H1 (cell line): ENCODE data around the gene CCDC81. TPM values are rescaled to one million over a fixed set of nuclear protein-coding genes. Genes with fewer than 3 reads are reported as not detected.

ENCODE experiments used
- CTCF ChIA-PET: fragments of 300-600 bp; sonication (Branson Sonifier 250); formaldehyde crosslinking; loops from one replicate; lab custom pipeline; 2021; ENCODE audit not compliant: partially characterized antibody; lab: Charles Lee
- POLR2A ChIA-PET: fragments of 300-600 bp; sonication (Branson Sonifier 250); formaldehyde crosslinking; loops from one replicate; lab custom pipeline; 2021; ENCODE audit warnings: inconsistent platforms; ENCODE audit not compliant: partially characterized antibody; lab: Charles Lee
- DNase-seq, 2 experiments: peaks; one replicate each; pipeline versions ENCODE4 v3.0.0 to v3.0.0-alpha.2; 2010 to 2022; ENCODE audit warnings: low spot score in 2 of 2, low read depth in 1 of 2, mixed read lengths in 1 of 2
- FAIRE-seq: peaks from 2 replicates; lab custom pipeline; 2011; peaks lifted over from hg19 to GRCh38; lab: Jason Lieb, UNC
- H2AFZ ChIP-seq: 2 replicates; pipeline ENCODE4 v1.8.1; 2012; ENCODE audit warnings: low read length, inconsistent platforms
- H2AK5ac ChIP-seq: 2 replicates; pipeline ENCODE4 v1.6.1; 2013; ENCODE audit warnings: low read depth, low read length
- H2BK120ac ChIP-seq: replicated peaks from 2 replicates; pipeline ENCODE3; 2013; ENCODE audit warnings: low read depth, low read length, inconsistent platforms
- H2BK12ac ChIP-seq: 2 replicates; pipeline ENCODE4 v1.6.1; 2013; ENCODE audit warnings: low read depth, low read length
- H2BK15ac ChIP-seq: 2 replicates; pipeline ENCODE4 v1.6.1; 2013; ENCODE audit warnings: low read length
- H2BK20ac ChIP-seq: 2 replicates; pipeline ENCODE4 v1.6.1; 2013; ENCODE audit warnings: low read length
- H2BK5ac ChIP-seq: 2 replicates; pipeline ENCODE4 v1.6.1; 2013; ENCODE audit warnings: low read depth, low read length
- H3K14ac ChIP-seq: 2 replicates; pipeline ENCODE4 v1.6.1; 2013; ENCODE audit warnings: inconsistent platforms; ENCODE audit not compliant: insufficient read length
- H3K18ac ChIP-seq: 2 replicates; pipeline ENCODE4 v1.6.1; 2013; ENCODE audit warnings: low read length; ENCODE audit errors: extremely low read depth
- H3K23ac ChIP-seq: 2 replicates; pipeline ENCODE4 v1.6.1; 2013; ENCODE audit warnings: inconsistent platforms; ENCODE audit not compliant: insufficient read length
- H3K23me2 ChIP-seq: 2 replicates; pipeline ENCODE4 v1.6.1; 2013; ENCODE audit warnings: low read depth, low read length
- H3K27ac ChIP-seq: 2 replicates; pipeline ENCODE4 v1.6.1; 2011; ENCODE audit warnings: low read depth, low read length, inconsistent platforms
- H3K27me3 ChIP-seq, 4 experiments: replicated peaks in 1 of 4; 1 replicate in 1 of 4; 2 replicates in 3 of 4; pipeline versions ENCODE4 v1.6.1 to v1.8.1; 2011 to 2013; ENCODE audit warnings: low read length in 3 of 4, mild to moderate bottlenecking in 3 of 4, inconsistent platforms in 2 of 4, mixed read lengths in 2 of 4, moderate library complexity in 1 of 4; ENCODE audit not compliant: control insufficient read depth in 3 of 4, insufficient read depth in 3 of 4; ENCODE audit errors: extremely low read depth in 1 of 4
- H3K36me3 ChIP-seq, 4 experiments: 2 replicates each; pipeline versions ENCODE4 v1.6.1 to v1.8.1; 2011 to 2013; ENCODE audit warnings: mild to moderate bottlenecking in 4 of 4, low read length in 3 of 4, moderate library complexity in 2 of 4, control low read depth in 1 of 4, inconsistent platforms in 1 of 4; ENCODE audit not compliant: insufficient read depth in 4 of 4, control insufficient read depth in 2 of 4
- H3K4ac ChIP-seq: replicated peaks from 2 replicates; pipeline ENCODE3; 2013; ENCODE audit warnings: low read length, low read depth, mixed read lengths, inconsistent platforms; ENCODE audit not compliant: insufficient read length
- H3K4me1 ChIP-seq, 4 experiments: replicated peaks in 1 of 4; 1 replicate in 1 of 4; 2 replicates in 3 of 4; pipeline versions ENCODE4 v1.6.1 to v1.8.1; 2011 to 2013; ENCODE audit warnings: low read length in 3 of 4, inconsistent platforms in 2 of 4, mixed read lengths in 1 of 4; ENCODE audit not compliant: insufficient read depth in 4 of 4, control insufficient read depth in 3 of 4
- H3K4me2 ChIP-seq, 2 experiments: 2 replicates each; pipeline versions ENCODE4 v1.6.1 to v1.8.1; 2011 to 2013; ENCODE audit warnings: low read depth in 2 of 2, low read length in 2 of 2, control low read depth in 1 of 2, inconsistent platforms in 1 of 2, mild to moderate bottlenecking in 1 of 2; ENCODE audit not compliant: insufficient read depth in 1 of 2
- H3K4me3 ChIP-seq, 4 experiments: fragments of 200-600, 300-600 bp in 1 of 4; sonication (generic), shearing (Covaris generic), sonication (Bioruptor Twin) in 1 of 4; 2 replicates each; pipeline versions ENCODE4 v1.5.1 to v1.8.1; 2011 to 2016; ENCODE audit warnings: low read length in 4 of 4, low read depth in 3 of 4, control low read depth in 2 of 4, inconsistent platforms in 2 of 4, mild to moderate bottlenecking in 2 of 4, mixed read lengths in 1 of 4, moderate library complexity in 1 of 4; ENCODE audit not compliant: insufficient read depth in 2 of 4; ENCODE audit errors: extremely low read depth in 1 of 4
- H3K56ac ChIP-seq: replicated peaks from 2 replicates; pipeline ENCODE3; 2013; ENCODE audit warnings: low read depth, mild to moderate bottlenecking, mixed read lengths, low read length, inconsistent platforms; ENCODE audit not compliant: insufficient read length
- H3K79me1 ChIP-seq: 2 replicates; pipeline ENCODE4 v1.6.1; 2013; ENCODE audit warnings: low read depth, low read length, control low read depth
- H3K79me2 ChIP-seq, 2 experiments: 2 replicates each; pipeline versions ENCODE4 v1.6.1 to v1.8.1; 2012 to 2013; ENCODE audit warnings: low read length in 2 of 2, mild to moderate bottlenecking in 2 of 2, inconsistent platforms in 1 of 2; ENCODE audit not compliant: insufficient read depth in 2 of 2, control insufficient read depth in 1 of 2
- H3K9ac ChIP-seq, 4 experiments: replicated peaks in 1 of 4; 1 replicate in 1 of 4; 2 replicates in 3 of 4; pipeline versions ENCODE4 v1.6.1 to v1.8.1; 2011 to 2013; ENCODE audit warnings: low read depth in 3 of 4, low read length in 3 of 4, control low read depth in 2 of 4, mild to moderate bottlenecking in 2 of 4, moderate library complexity in 2 of 4, inconsistent platforms in 1 of 4; ENCODE audit errors: extremely low read depth in 1 of 4
- H3K9me3 ChIP-seq, 2 experiments: 2 replicates each; pipeline versions ENCODE4 v1.6.1 to v1.8.1; 2012 to 2013; ENCODE audit warnings: mild to moderate bottlenecking in 2 of 2, moderate library complexity in 2 of 2, control low read depth in 1 of 2, inconsistent platforms in 1 of 2, low read depth in 1 of 2, low read length in 1 of 2, mixed read lengths in 1 of 2; ENCODE audit not compliant: insufficient read depth in 2 of 2
- H4K20me1 ChIP-seq, 2 experiments: replicated peaks in 1 of 2; 2 replicates each; pipeline versions ENCODE3 to v1.8.1; 2011 to 2013; ENCODE audit warnings: inconsistent platforms in 2 of 2, low read length in 2 of 2, mild to moderate bottlenecking in 1 of 2; ENCODE audit not compliant: insufficient read depth in 2 of 2, control insufficient read depth in 1 of 2
- H4K5ac ChIP-seq: 2 replicates; pipeline ENCODE4 v1.6.1; 2013; ENCODE audit warnings: low read length, low read depth, mixed read lengths, inconsistent platforms; ENCODE audit not compliant: insufficient read length
- H4K8ac ChIP-seq: 2 replicates; pipeline ENCODE4 v1.8.0; 2013; ENCODE audit warnings: mild to moderate bottlenecking, moderate library complexity, low read length, inconsistent platforms; ENCODE audit not compliant: insufficient read depth; ENCODE audit errors: extremely low read depth
- H4K91ac ChIP-seq: replicated peaks from 2 replicates; pipeline ENCODE3; 2013; ENCODE audit warnings: low read length, mixed read lengths, inconsistent platforms; ENCODE audit not compliant: insufficient read length
- GTF2F1 ChIP-seq: IDR thresholded peaks from 2 replicates; pipeline ENCODE4 v1.6.1; 2012; ENCODE audit warnings: low read depth, low read length, improper control_type of control experiment, borderline replicate concordance
- WGBS, 2 experiments: shearing (Covaris generic) in 1 of 2; methylation state at CpG; one replicate each; pipeline versions ENCODE4 v1.1.6 to v1.1.7; 2013 to 2015; ENCODE audit warnings: low lambda C conversion rate in 2 of 2, mixed read lengths in 2 of 2, inconsistent platforms in 1 of 2, low coverage in 1 of 2, missing lambda C conversion rate in 1 of 2; ENCODE audit not compliant: insufficient replicate concordance in 2 of 2, insufficient coverage in 1 of 2, insufficient read length in 1 of 2; ENCODE audit errors: extremely low coverage in 1 of 2, missing lambda C conversion rate in 1 of 2; 5-methylcytosine and 5-hydroxymethylcytosine counted together
- polyA plus RNA-seq, 7 experiments: library from polyadenylated mRNA; depleted of rRNA in 3 of 7; stranded (reverse) in 5 of 7; unstranded in 2 of 7; fragments of >200 nt in 5 of 7; fragments of 200-250 nt in 2 of 7; gene quantifications; 1 replicate in 5 of 7; 2 replicates in 1 of 7; 4 replicates in 1 of 7; pipeline versions ENCODE4 v1.2.1 to v1.2.3, GENCODE V29; 2011 to 2013; ENCODE audit warnings: missing spikeins in 2 of 7, mixed read lengths in 2 of 7
- total RNA-seq: library from RNA; stranded (reverse); fragmentation: NEBNext Ultra II Directional; extraction: Animal tissue kit (Norgen Biotek cat#: 25700); gene quantifications from 2 replicates; pipeline ENCODE4 v1.2.1, GENCODE V29; 2021

Gene CCDC81
- total and polyA plus RNA-seq, 2 of the 8 experiments (the other 6 are each of a cell fraction or from before 2014, with no cell fraction given): 0.30 to 0.58 TPM

DNA sequence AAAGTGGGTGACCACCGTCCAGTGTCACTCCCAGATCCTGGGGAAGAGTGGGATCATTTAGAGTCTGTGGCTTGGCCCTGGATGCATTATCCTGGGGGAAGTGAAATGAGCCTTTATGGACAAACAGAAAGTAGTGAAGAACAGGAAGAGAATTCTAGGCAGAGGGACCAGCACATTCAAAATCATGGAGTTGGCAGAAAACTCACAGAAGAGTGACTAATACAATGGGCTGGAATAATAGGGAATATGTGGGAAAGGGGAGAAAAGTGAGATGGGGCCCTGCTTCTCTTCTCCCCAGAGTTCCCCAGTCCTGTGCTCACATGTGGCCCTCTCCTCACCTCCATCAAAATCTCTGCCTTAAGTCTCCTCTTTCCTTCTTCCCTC is 84.3 kb downstream of the CCDC81 start:
- no peak overlapping the region for H4K5ac ChIP-seq
- ChIA-PET CTCF (interaction anchor here (1.0 to 10.5 kb wide), 5 partner anchors 11 to 322 kb away, joined by 4 to 60 read pairs (median 22); no protein-coding TSS in a partner anchor), POLR2A (no interaction called here)
- H3K27me3 ChIP-seq: no peaks in the 10 kb centered on the region
- no peak overlapping the region for H2BK12ac ChIP-seq
- H2BK20ac ChIP-seq: no peak overlapping the region
- H3K18ac ChIP-seq: no peak overlapping the region
- H2BK15ac ChIP-seq: no peak overlapping the region
- no peaks in the 10 kb centered on the region for H3K79me2 ChIP-seq
- H3K23ac ChIP-seq: no peak overlapping the region
- H3K9me3 ChIP-seq: no peaks in the 10 kb centered on the region
- FAIRE-seq: no peak
- no peak overlapping the region for H2BK5ac ChIP-seq
- H3K14ac ChIP-seq: no peak overlapping the region
- H3K4ac ChIP-seq: no peak overlapping the region
- H3K23me2 ChIP-seq: no peaks in the 10 kb centered on the region; the same call in 1 of the 2 replicates
- H3K36me3 ChIP-seq: no peaks in the 10 kb centered on the region
- H3K27ac ChIP-seq: no peak overlapping the region
- no peak overlapping the region for H3K4me2 ChIP-seq
- H3K79me1 ChIP-seq: no peaks in the 10 kb centered on the region
- no peak overlapping the region for H3K4me3 ChIP-seq
- H4K20me1 ChIP-seq: peaks cover 0 to 4% of the 10 kb centered on the region in 2 experiments
- no peak overlapping the region for H4K8ac ChIP-seq
- DNase-seq: no peak
- H3K4me1 ChIP-seq: peaks cover 0 to 4% (median 0%) of the 10 kb centered on the region in 4 experiments; a peak in 2 of 7 replicates
- WGBS, 2 experiments: 86% methylated on average over 1 of the region's 1 CpG; no CpG with 5 or more reads in 1 of the 2 experiments
- no peak overlapping the region for H2BK120ac ChIP-seq
- no peak overlapping the region for H2AFZ ChIP-seq
- no peak overlapping the region for H2AK5ac ChIP-seq
- H4K91ac ChIP-seq: no peak overlapping the region
- no peak overlapping the region for H3K9ac ChIP-seq
- no peak overlapping the region for H3K56ac ChIP-seq
- TF ChIP-seq GTF2F1: no peak
